ENCODE measurements around the gene PNMA8A.

GRCh38 chr19:46463516-46463915 is 7.8 kb downstream of the PNMA8A start:
- TF ChIP-seq, protein P1, sequence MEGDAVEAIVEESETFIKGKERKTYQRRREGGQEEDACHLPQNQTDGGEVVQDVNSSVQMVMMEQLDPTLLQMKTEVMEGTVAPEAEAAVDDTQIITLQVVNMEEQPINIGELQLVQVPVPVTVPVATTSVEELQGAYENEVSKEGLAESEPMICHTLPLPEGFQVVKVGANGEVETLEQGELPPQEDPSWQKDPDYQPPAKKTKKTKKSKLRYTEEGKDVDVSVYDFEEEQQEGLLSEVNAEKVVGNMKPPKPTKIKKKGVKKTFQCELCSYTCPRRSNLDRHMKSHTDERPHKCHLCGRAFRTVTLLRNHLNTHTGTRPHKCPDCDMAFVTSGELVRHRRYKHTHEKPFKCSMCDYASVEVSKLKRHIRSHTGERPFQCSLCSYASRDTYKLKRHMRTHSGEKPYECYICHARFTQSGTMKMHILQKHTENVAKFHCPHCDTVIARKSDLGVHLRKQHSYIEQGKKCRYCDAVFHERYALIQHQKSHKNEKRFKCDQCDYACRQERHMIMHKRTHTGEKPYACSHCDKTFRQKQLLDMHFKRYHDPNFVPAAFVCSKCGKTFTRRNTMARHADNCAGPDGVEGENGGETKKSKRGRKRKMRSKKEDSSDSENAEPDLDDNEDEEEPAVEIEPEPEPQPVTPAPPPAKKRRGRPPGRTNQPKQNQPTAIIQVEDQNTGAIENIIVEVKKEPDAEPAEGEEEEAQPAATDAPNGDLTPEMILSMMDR (IDR thresholded peaks at IDR 0.05) = no peak
- no peak for TF ChIP-seq REST (IDR thresholded peaks at IDR 0.05)
- TF ChIP-seq EP300 (IDR thresholded peaks at IDR 0.05) = no peak
- TF ChIP-seq, protein P2, sequence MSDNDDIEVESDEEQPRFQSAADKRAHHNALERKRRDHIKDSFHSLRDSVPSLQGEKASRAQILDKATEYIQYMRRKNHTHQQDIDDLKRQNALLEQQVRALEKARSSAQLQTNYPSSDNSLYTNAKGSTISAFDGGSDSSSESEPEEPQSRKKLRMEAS (IDR thresholded peaks at IDR 0.05) = no peak
- no peak for TF ChIP-seq POLR2A (IDR thresholded peaks at IDR 0.05; ENCODE audit: low read length)
- no peak for TF ChIP-seq MAFK (IDR thresholded peaks at IDR 0.05; ENCODE audit: partially characterized antibody)
- no peak for TF ChIP-seq USF2 (IDR thresholded peaks at IDR 0.05)
- no peak for TF ChIP-seq BHLHE40 (IDR thresholded peaks at IDR 0.05; ENCODE audit: low read depth, low read length)
- no peak for TF ChIP-seq SREBF2 (IDR thresholded peaks at IDR 0.05)
- no peak for TF ChIP-seq SMC3 (IDR thresholded peaks at IDR 0.05)
- no peak for TF ChIP-seq TFCP2L1 (CRISPR knock-in tag; IDR thresholded peaks at IDR 0.05)

All from A549 (cell line).